Vagina (tissue), 2 donors: Measurements from ENCODE around the gene ST6GALNAC5.

Source experiments
- POLR2A ChIP-seq, 2 donors: fragments of 450-650 bp; IDR thresholded peaks; one replicate each; pipeline ENCODE4 v1.6.1; 2017; ENCODE audit warnings: antibody characterized with exemption in 2 of 2, mild to moderate bottlenecking in 2 of 2, moderate library complexity in 2 of 2
- TF ChIP-seq, protein P1 (sequence below), 3 experiments: fragments of 450-650 bp in 2 of 3; fragments of 200-600 bp in 1 of 3; sonication (generic) in 1 of 3; IDR thresholded peaks; one replicate each; pipeline ENCODE4 v1.5.1; 2017 to 2019; ENCODE audit warnings: antibody characterized with exemption in 3 of 3, mild to moderate bottlenecking in 2 of 3, moderate library complexity in 2 of 3

DNA sequence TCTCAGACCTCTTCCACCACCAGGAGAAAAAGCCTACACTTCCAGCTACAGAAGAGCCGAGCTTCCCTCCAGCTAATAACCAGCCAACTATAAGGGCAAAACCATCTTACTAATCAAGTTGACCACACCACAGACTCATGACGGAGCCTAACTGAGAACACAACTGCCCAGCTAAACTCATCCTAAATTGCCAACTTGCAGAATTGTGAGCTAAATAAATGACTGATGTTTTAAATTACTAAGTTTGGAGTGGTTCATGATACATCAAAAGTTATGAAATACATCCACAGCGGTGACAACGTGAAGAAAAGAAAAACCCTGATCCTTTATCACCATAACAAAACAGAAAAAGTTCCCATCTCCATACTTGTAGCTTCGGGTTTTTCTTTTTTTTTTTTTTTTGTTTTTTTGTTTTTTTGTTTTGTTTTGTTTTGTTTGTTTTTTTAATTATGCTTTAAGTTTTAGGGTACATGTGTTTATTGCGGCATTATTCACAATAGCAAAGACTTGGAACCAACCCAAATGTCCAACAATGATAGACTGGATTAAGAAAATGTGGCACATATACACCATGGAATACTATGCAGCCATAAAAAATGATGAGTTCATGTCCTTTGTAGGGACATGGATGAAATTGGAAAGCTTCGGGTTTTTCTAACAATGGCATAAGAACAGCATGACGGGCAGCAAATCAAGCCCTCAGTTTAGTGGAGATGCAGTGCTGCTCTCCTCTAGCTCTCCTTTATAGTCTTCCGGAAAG lies 229.4 kb downstream of the ST6GALNAC5 start:
- TF ChIP-seq POLR2A (IDR thresholded peaks at IDR 0.05): no peak
- TF ChIP-seq, protein P1, sequence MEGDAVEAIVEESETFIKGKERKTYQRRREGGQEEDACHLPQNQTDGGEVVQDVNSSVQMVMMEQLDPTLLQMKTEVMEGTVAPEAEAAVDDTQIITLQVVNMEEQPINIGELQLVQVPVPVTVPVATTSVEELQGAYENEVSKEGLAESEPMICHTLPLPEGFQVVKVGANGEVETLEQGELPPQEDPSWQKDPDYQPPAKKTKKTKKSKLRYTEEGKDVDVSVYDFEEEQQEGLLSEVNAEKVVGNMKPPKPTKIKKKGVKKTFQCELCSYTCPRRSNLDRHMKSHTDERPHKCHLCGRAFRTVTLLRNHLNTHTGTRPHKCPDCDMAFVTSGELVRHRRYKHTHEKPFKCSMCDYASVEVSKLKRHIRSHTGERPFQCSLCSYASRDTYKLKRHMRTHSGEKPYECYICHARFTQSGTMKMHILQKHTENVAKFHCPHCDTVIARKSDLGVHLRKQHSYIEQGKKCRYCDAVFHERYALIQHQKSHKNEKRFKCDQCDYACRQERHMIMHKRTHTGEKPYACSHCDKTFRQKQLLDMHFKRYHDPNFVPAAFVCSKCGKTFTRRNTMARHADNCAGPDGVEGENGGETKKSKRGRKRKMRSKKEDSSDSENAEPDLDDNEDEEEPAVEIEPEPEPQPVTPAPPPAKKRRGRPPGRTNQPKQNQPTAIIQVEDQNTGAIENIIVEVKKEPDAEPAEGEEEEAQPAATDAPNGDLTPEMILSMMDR (IDR thresholded peaks at IDR 0.05): no peak
